NCI-H1417 (cell line): ENCODE results near the gene DCBLD1.
A peak's percentile ranks its signal among the peaks of the same experiment; 100 is the strongest.

Experiments
- DNase-seq, 3 experiments: peaks; one replicate each; lab custom pipeline; 2025; lab: John Stamatoyannopoulos, UW

Gene DCBLD1

GRCh38 chr6:117531346-117531745 lies 48.9 kb downstream of the DCBLD1 start:
- no peak for DNase-seq

- DNase-seq, result peak in 1 of 3 experiments; percentile 4
Measured at GRCh38 chr6:117531809-117532725, 49.6 kb downstream of the DCBLD1 start.

GRCh38 chr6:117533775-117534174 lies 51.3 kb downstream of the DCBLD1 start:
- no peak for DNase-seq

GRCh38 chr6:117534974-117535373 lies 52.5 kb downstream of the DCBLD1 start:
- no peak for DNase-seq

- no peak for DNase-seq
Measured at GRCh38 chr6:117536317-117536716, 53.8 kb downstream of the DCBLD1 start.

- DNase-seq, result no peak
Measured at GRCh38 chr6:117538615-117539014, 56.1 kb downstream of the DCBLD1 start.

GRCh38 chr6:117540670-117541069 lies 58.2 kb downstream of the DCBLD1 start:
- DNase-seq, result no peak

GRCh38 chr6:117542493-117542892 lies 60.0 kb downstream of the DCBLD1 start:
- DNase-seq, result peak in 1 of 3 experiments; percentile 32

- no peak for DNase-seq
Measured at GRCh38 chr6:117544716-117545115, 62.2 kb downstream of the DCBLD1 start.

- DNase-seq, result peak; percentile 16 to 84 (median 27)
Measured at GRCh38 chr6:117545161-117545595, 62.7 kb downstream of the DCBLD1 start.

GRCh38 chr6:117546674-117547073 lies 64.2 kb downstream of the DCBLD1 start:
- peak in 1 of 3 experiments; percentile 10 for DNase-seq

- DNase-seq, result no peak
Measured at GRCh38 chr6:117547688-117548621, 65.5 kb downstream of the DCBLD1 start.

- DNase-seq, result peak in 2 of 3 experiments; percentile 22 to 66
Measured at GRCh38 chr6:117548797-117549301, 66.4 kb downstream of the DCBLD1 start.

GRCh38 chr6:117549611-117550010 lies 67.1 kb downstream of the DCBLD1 start:
- peak in 1 of 3 experiments; percentile 10 for DNase-seq

GRCh38 chr6:117550078-117550600 lies 67.7 kb downstream of the DCBLD1 start:
- DNase-seq, result no peak

- DNase-seq, result no peak
Measured at GRCh38 chr6:117550618-117551242, 68.3 kb downstream of the DCBLD1 start.

- DNase-seq, result no peak
Measured at GRCh38 chr6:117552618-117553017, 70.1 kb downstream of the DCBLD1 start.

GRCh38 chr6:117553142-117553541 lies 70.7 kb downstream of the DCBLD1 start:
- no peak for DNase-seq

- peak in 1 of 3 experiments; percentile 34 for DNase-seq
Measured at GRCh38 chr6:117555262-117555849, 72.9 kb downstream of the DCBLD1 start.

- peak; percentile 18 to 66 (median 63) for DNase-seq
Measured at GRCh38 chr6:117555882-117556498, 73.5 kb downstream of the DCBLD1 start.

GRCh38 chr6:117557951-117558350 lies 75.5 kb downstream of the DCBLD1 start:
- DNase-seq, result no peak
